Measurements from ENCODE around the gene CEMIP2.
A peak's percentile ranks its signal among the peaks of the same experiment; 100 is the strongest.

DNA sequence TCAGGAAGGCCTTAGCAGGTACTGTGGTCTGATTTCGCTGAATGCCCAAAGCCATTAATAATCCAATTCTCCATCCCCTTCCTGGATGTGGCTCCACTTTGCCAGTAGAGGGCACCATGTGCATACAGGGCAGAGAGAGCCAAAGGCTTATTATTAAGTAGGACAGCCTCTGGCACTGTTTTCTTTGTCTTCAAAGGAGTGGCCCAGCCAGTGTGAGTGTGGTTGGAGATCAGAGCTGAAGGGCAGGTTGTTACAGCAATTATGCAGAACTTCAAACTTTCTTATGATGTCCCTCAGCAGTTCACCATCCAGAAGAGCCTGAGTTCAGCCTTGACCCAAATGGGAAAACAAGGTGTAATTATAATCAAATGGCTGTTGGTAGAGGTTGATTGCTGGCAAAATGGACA is 38.6 kb upstream of the CEMIP2 start:
- no peak for TF ChIP-seq POLR2AphosphoS5 (IDR thresholded peaks at IDR 0.05)
- peak; percentile 28 to 81 (median 61) for TF ChIP-seq CTCF (IDR thresholded peaks at IDR 0.05)
- no peak for TF ChIP-seq POLR2A (IDR thresholded peaks at IDR 0.05)
- TF ChIP-seq EP300 (IDR thresholded peaks at IDR 0.05), result no peak

All from sigmoid colon (tissue), 4 donors.